SW 1271 (cell line): ENCODE results near the gene ELF2.
A peak's percentile ranks its signal among the peaks of the same experiment; 100 is the strongest.
"Not testable (repeated sequence)": the region's sequence is repeated elsewhere in the genome, so short reads cannot be mapped to it uniquely, and the experiment has no call there.

Experiments
- DNase-seq, 2 experiments: peaks; one replicate each; lab custom pipeline; 2025; lab: John Stamatoyannopoulos, UW

The ELF2 gene

GRCh38 chr4:139188648-139189416, 11.8 kb upstream of the ELF2 start:
- DNase-seq, result no peak

- no peak for DNase-seq
Observed at GRCh38 chr4:139184129-139184528, 7.1 kb upstream of the ELF2 start.

- DNase-seq, result peak; percentile 46 to 82
Observed at GRCh38 chr4:139177869-139178619, 1.0 kb upstream of the ELF2 start.

GRCh38 chr4:139176302-139177048, 543 bp downstream of the ELF2 start:
- peak; percentile 55 to 67 for DNase-seq

GRCh38 chr4:139175646-139176301, 1.2 kb downstream of the ELF2 start:
- DNase-seq, result peak in 1 of 2 experiments; percentile 55

GRCh38 chr4:139171876-139172691, 4.9 kb downstream of the ELF2 start:
- peak; percentile 0 to 20 for DNase-seq

- no peak for DNase-seq
Observed at GRCh38 chr4:139170932-139171331, 6.1 kb downstream of the ELF2 start.

GRCh38 chr4:139167774-139168444, 9.1 kb downstream of the ELF2 start:
- DNase-seq, result peak; percentile 10 to 44

- no peak for DNase-seq
Observed at GRCh38 chr4:139164731-139165130, 12.3 kb downstream of the ELF2 start.

GRCh38 chr4:139163806-139164206, 13.2 kb downstream of the ELF2 start:
- DNase-seq, result no peak

- DNase-seq, result not testable (repeated sequence)
Observed at GRCh38 chr4:139157977-139158376, 19.0 kb downstream of the ELF2 start.

- DNase-seq, result no peak
Observed at GRCh38 chr4:139154952-139155557, 22.0 kb downstream of the ELF2 start.

GRCh38 chr4:139154538-139154937, 22.5 kb downstream of the ELF2 start:
- no peak for DNase-seq

- DNase-seq, result no peak
Observed at GRCh38 chr4:139154134-139154421, 22.9 kb downstream of the ELF2 start.

- no peak for DNase-seq
Observed at GRCh38 chr4:139153411-139154133, 23.4 kb downstream of the ELF2 start.

GRCh38 chr4:139152249-139152648, 24.8 kb downstream of the ELF2 start:
- no peak for DNase-seq

GRCh38 chr4:139146926-139147629, 29.9 kb downstream of the ELF2 start:
- no peak for DNase-seq

GRCh38 chr4:139145552-139145932, 31.5 kb downstream of the ELF2 start:
- DNase-seq, result no peak

GRCh38 chr4:139144911-139145551, 32.0 kb downstream of the ELF2 start:
- no peak for DNase-seq
